ENCODE measurements around the gene CELF3. TPM values are rescaled to one million over a fixed set of nuclear protein-coding genes. Genes with fewer than 3 reads are reported as not detected.

The CELF3 gene
- total and polyA plus RNA-seq, 2 of the 13 experiments (the other 11 are each of a cell fraction or from before 2014, with no cell fraction given), result not detected

DNA sequence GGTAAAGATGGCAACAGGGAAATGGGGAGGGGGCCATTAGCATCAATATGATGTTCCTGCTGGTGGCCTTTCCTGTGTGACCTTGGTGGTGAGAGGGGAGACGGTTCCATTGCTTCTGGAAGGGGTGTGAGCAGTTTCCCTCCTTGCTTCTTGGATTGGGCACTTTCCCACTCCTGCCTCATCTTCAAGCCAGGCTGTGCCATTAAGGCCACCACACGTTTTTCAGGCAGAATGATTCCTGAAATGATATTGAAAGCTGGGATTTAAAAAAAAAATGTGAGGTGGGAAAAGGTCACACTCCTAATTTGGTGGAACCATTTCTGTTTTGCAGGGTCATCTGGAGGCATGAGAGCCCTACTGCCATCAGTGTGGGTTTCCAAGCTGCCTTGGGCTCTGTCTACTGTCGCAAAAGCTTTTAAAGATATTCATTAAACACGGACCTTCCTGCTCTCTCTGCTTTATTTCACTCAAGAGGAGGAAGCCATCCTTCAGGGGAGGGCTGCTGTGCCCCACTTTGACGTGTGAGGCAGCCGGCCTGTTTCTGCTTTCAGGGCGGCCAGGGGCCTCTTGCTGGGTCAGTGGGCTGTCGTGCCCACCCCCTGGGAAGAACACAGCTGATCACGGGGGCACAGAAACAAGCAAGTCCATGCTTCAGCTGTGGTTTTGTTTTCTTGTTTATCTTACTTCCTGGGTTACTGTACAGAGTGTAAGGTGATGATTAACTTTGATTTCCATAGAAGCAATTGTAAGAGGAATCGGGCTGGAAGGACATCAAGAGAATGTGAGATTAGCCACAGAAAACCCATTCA lies 12.8 kb upstream of the CELF3 start (continued):
- TF ChIP-seq, protein P1, sequence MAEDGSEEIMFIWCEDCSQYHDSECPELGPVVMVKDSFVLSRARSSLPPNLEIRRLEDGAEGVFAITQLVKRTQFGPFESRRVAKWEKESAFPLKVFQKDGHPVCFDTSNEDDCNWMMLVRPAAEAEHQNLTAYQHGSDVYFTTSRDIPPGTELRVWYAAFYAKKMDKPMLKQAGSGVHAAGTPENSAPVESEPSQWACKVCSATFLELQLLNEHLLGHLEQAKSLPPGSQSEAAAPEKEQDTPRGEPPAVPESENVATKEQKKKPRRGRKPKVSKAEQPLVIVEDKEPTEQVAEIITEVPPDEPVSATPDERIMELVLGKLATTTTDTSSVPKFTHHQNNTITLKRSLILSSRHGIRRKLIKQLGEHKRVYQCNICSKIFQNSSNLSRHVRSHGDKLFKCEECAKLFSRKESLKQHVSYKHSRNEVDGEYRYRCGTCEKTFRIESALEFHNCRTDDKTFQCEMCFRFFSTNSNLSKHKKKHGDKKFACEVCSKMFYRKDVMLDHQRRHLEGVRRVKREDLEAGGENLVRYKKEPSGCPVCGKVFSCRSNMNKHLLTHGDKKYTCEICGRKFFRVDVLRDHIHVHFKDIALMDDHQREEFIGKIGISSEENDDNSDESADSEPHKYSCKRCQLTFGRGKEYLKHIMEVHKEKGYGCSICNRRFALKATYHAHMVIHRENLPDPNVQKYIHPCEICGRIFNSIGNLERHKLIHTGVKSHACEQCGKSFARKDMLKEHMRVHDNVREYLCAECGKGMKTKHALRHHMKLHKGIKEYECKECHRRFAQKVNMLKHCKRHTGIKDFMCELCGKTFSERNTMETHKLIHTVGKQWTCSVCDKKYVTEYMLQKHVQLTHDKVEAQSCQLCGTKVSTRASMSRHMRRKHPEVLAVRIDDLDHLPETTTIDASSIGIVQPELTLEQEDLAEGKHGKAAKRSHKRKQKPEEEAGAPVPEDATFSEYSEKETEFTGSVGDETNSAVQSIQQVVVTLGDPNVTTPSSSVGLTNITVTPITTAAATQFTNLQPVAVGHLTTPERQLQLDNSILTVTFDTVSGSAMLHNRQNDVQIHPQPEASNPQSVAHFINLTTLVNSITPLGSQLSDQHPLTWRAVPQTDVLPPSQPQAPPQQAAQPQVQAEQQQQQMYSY (CRISPR knock-in tag; IDR thresholded peaks at IDR 0.05), result no peak
- TF ChIP-seq SOX13 (IDR thresholded peaks at IDR 0.05), result no peak
- TF ChIP-seq SOX13 (CRISPR knock-in tag; conservative IDR thresholded peaks at IDR 0.05 in 1 of 2, IDR thresholded peaks at IDR 0.05 in 1 of 2), result peak in 1 of 2 experiments; percentile 68; a peak in 2 of 4 replicates
- TF ChIP-seq ZNF354B (CRISPR knock-in tag; IDR thresholded peaks at IDR 0.05), result no peak
- no peak for TF ChIP-seq EHMT2 (IDR thresholded peaks at IDR 0.05; ENCODE audit: borderline replicate concordance, low read depth, low read length)
- no peak for TF ChIP-seq ZNF441 (CRISPR knock-in tag; IDR thresholded peaks at IDR 0.05; ENCODE audit: borderline replicate concordance)
- TF ChIP-seq ZBED4 (CRISPR knock-in tag; IDR thresholded peaks at IDR 0.05; ENCODE audit: borderline replicate concordance), result no peak
- TF ChIP-seq CEBPG (CRISPR knock-in tag; IDR thresholded peaks at IDR 0.05), result no peak
- TF ChIP-seq HOXA7 (CRISPR knock-in tag; IDR thresholded peaks at IDR 0.05), result no peak
- no peak for TF ChIP-seq ZNF552 (CRISPR knock-in tag; IDR thresholded peaks at IDR 0.05; ENCODE audit: borderline replicate concordance)
- no peak for TF ChIP-seq ELF3 (CRISPR knock-in tag; IDR thresholded peaks at IDR 0.05)
- TF ChIP-seq ZNF782 (CRISPR knock-in tag; IDR thresholded peaks at IDR 0.05; ENCODE audit: borderline replicate concordance), result no peak
- TF ChIP-seq, protein P2, sequence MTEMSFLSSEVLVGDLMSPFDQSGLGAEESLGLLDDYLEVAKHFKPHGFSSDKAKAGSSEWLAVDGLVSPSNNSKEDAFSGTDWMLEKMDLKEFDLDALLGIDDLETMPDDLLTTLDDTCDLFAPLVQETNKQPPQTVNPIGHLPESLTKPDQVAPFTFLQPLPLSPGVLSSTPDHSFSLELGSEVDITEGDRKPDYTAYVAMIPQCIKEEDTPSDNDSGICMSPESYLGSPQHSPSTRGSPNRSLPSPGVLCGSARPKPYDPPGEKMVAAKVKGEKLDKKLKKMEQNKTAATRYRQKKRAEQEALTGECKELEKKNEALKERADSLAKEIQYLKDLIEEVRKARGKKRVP (CRISPR knock-in tag; IDR thresholded peaks at IDR 0.05), result no peak
- no peak for TF ChIP-seq ZKSCAN5 (CRISPR knock-in tag; IDR thresholded peaks at IDR 0.05)
- TF ChIP-seq BRCA1 (CRISPR knock-in tag; IDR thresholded peaks at IDR 0.05), result no peak
- TF ChIP-seq, protein P3, sequence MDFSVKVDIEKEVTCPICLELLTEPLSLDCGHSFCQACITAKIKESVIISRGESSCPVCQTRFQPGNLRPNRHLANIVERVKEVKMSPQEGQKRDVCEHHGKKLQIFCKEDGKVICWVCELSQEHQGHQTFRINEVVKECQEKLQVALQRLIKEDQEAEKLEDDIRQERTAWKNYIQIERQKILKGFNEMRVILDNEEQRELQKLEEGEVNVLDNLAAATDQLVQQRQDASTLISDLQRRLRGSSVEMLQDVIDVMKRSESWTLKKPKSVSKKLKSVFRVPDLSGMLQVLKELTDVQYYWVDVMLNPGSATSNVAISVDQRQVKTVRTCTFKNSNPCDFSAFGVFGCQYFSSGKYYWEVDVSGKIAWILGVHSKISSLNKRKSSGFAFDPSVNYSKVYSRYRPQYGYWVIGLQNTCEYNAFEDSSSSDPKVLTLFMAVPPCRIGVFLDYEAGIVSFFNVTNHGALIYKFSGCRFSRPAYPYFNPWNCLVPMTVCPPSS (IDR thresholded peaks at IDR 0.05), result no peak
- no peak for TF ChIP-seq MAFG (CRISPR knock-in tag; IDR thresholded peaks at IDR 0.05)
- TF ChIP-seq XBP1 (CRISPR knock-in tag; IDR thresholded peaks at IDR 0.05), result no peak
- TF ChIP-seq GATA4 (IDR thresholded peaks at IDR 0.05; ENCODE audit: borderline replicate concordance, low read depth), result no peak
- no peak for TF ChIP-seq ZMYM2 (CRISPR knock-in tag; IDR thresholded peaks at IDR 0.05)
- no peak for TF ChIP-seq SNRNP70 (IDR thresholded peaks at IDR 0.05; ENCODE audit: low read depth, low read length)
